SH-SY5Y (cell line): ENCODE measurements around the gene FXYD3.

Source experiments
- GATA2 ChIP-seq: IDR thresholded peaks from 2 replicates; pipeline ENCODE4 v1.6.1; 2011; ENCODE audit warnings: mild to moderate bottlenecking, low read depth, low read length
- GATA3 ChIP-seq: IDR thresholded peaks from 2 replicates; pipeline ENCODE4 v1.6.1; 2011; ENCODE audit warnings: low read depth, mild to moderate bottlenecking, low read length, moderate library complexity

Gene FXYD3

DNA sequence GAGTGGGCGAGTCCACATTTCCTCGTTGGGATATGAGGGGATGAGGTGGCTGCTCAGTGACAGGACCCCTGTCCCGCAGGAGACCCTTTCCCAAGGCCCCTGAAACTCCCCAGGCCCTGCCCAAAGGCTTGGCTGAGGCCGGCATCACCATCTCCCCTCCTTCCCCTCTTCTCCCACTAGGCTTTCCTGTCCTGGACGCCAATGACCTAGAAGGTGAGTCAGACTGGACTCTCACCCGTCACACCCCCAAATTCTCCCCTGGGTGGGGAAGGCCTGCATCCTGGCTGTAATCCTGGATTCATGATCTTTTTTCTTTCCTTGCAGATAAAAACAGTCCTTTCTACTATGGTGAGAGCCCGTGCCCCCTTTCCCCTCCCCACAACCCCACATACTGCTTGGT lies 5.3 kb downstream of the FXYD3 start:
- no peak for TF ChIP-seq GATA3
- no peak for TF ChIP-seq GATA2

DNA sequence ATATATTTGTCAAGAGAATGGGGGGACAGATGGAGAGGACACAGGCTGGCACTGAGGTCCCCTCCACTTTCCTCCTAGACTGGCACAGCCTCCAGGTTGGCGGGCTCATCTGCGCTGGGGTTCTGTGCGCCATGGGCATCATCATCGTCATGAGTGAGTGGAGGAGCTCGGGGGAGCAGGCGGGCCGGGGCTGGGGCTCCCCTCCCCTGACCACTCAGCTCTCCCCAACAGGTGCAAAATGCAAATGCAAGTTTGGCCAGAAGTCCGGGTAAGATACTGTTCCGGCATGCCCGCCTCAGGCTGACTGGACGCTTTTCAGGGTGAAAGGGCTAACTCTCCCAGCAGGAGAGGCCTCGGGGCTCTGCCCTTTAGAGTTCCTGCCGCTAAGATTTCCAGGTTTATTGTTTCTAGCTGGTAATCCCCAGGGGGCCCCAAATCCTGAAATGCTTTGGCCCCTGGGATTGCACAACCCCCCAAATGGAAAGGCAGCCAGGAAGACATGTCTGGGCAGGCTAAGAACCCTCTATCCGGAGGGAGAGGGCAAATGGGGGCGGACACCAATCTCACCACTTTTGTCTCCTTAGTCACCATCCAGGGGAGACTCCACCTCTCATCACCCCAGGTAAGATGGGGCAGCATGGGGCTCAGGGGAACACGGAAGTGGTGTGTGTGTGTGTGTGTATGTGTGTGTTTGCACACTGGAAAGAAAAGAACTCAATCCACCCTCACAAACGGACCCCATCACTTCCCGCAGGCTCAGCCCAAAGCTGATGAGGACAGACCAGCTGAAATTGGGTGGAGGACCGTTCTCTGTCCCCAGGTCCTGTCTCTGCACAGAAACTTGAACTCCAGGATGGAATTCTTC lies 7.3 kb downstream of the FXYD3 start:
- TF ChIP-seq GATA3 (no peak), GATA2 (no peak)

DNA sequence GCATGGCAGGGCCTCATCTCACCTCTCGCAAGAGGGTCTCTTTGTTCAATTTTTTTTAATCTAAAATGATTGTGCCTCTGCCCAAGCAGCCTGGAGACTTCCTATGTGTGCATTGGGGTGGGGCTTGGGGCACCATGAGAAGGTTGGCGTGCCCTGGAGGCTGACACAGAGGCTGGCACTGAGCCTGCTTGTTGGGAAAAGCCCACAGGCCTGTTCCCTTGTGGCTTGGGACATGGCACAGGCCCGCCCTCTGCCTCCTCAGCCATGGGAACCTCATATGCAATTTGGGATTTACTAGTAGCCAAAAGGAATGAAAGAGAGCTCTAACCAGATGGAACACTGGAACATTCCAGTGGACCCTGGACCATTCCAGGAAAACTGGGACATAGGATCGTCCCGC lies 8.0 kb downstream of the FXYD3 start:
- TF ChIP-seq GATA2 = no peak
- TF ChIP-seq GATA3 = no peak

DNA sequence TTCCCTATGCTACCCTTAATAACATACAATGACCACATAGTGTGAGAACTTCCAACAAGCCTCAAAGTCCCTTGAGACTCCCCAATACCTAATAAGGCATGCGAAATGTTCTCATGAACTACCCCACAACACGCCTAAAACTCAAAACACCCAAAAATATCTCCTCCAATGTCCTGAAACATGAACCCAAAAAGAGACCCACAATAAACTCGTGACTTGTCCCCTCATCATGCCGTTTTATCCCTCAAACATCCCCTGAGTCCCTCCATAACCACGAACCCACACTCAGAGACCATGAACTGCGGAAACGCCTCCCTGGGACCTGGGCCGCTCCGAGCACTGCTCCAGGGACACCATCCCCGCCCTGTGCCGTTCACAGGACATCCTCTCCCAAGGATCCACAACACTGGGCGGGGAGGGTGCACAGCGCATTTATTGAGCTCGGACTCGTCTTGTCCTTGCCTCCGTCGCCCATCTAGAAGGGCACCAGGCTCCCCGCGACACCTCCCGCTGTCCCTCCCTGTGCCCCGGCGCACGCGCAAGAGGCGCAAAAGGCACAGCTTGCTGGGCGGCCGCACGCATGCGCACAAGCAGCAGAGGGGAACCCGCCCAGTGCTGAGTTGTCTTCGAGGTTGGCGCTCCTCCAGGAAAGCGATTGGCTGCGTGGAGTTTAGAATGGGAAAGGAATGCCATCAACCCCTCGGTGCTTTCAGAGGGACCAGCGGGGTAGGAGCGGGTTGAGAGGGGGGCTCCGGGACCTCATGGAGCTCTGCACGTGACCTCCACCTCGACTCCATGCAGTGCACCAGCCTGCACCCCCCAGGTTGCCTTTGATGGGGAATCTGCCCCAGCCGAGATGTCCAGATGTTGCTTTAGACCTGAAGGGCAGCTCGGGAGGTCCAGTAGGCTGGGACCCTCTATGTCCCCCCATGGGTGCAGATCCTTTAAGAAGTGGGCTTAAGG lies 8.8 kb downstream of the FXYD3 start:
- TF ChIP-seq GATA3 = no peak
- TF ChIP-seq GATA2 = no peak

DNA sequence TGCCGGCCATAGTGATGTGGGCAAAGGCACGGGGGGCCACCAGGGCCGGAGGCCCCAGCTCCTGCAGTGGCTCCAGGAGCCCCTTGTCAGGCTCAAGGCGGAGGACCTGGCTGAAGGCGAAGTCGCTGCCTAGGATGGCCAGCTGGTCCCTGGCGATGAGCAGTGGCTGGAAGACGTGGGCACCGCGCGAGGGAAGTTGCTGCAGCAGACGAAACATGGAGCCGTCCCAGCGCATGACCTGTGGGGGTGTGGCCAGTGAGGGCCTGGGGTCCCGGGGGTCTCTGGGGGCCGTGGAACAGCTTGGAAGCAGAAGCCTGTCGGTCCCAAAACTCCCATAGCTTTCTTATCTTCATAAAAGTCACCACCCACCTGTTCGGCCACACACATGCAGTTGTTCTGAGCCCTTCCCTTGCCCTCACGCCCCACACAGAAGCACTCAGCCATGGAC lies 9.7 kb downstream of the FXYD3 start:
- TF ChIP-seq GATA2 = no peak
- TF ChIP-seq GATA3 = no peak

DNA sequence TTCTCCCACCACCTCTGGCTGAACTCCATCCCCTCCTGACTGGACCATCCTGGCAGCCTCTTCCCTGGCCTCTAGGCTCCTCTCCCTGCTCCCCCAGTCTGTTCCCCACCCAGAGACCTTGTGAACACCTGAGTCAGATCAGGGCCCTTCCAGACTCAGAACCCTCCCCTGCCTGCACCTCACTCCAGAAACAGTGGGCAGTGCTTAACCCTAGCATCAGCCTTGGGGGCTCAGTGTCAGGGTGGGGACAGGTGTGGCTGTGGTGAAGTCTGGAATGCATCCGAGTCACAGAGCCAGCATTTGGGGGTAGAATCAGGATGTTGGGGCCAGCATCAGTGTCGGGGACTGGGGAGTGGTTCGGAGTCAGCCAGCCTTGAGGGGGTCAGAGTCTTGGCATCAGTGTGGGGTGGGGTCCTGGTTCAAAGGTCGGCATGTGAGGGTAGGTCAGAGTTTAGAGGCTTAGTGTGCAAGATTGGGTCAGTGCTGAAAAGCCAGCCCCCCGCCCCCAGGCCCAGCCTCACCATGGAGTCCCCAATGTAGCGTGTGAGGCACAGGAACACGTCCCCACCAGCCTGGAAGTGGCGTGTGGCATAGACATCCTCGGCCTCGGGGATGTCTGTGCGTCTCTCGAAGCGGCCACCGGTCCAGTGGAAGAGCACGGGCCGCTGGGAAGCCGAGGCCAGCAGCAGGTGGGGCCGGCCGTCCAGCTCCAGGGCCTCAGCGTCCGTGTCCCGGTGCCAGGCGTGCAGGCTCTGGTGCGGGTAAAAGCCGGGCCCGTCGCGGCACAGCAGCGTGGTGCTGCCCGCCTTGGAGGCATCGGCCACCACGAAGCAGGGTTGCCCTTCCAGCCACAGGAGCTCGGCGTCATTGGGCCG lies 10.4 kb downstream of the FXYD3 start:
- TF ChIP-seq GATA2 (no peak), GATA3 (no peak)

DNA sequence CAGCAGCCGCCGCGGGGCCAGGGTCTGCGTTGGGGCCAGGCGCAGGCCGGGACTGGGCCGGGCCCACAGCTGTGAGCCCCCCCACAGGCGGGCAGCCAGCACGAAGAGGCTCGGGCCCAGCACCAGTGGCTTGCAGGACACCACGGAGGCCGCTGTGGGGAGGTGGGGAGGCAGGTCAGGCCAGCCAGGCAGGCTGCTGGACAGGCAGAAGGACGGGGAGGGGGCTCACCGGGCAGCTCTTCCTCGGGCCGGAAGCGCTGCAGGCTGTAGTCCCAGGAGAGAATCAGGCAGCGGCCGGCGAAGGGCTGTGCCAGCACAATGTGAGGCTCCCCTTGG lies 11.0 kb downstream of the FXYD3 start:
- TF ChIP-seq GATA2 = no peak
- no peak for TF ChIP-seq GATA3

DNA sequence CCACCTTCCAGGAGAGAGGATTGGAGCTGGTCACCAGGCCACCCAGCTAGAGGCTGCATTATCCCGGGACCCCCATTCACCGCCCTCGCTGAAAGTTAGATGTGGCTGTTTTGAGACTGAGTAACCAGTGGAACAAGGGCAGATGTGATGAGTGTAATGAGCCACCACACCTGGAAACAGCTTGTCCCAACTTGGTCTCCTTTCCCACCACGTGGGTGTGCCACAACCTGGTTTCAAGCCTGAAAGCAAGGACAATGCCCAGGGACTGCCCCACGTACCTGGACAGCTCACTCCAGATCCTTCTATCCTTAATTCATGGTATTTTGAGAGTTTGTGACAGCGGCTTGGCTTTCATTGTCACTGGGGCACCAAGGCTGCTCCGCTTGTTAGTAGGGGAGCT lies 12.2 kb downstream of the FXYD3 start:
- TF ChIP-seq GATA2 (no peak), GATA3 (no peak)

DNA sequence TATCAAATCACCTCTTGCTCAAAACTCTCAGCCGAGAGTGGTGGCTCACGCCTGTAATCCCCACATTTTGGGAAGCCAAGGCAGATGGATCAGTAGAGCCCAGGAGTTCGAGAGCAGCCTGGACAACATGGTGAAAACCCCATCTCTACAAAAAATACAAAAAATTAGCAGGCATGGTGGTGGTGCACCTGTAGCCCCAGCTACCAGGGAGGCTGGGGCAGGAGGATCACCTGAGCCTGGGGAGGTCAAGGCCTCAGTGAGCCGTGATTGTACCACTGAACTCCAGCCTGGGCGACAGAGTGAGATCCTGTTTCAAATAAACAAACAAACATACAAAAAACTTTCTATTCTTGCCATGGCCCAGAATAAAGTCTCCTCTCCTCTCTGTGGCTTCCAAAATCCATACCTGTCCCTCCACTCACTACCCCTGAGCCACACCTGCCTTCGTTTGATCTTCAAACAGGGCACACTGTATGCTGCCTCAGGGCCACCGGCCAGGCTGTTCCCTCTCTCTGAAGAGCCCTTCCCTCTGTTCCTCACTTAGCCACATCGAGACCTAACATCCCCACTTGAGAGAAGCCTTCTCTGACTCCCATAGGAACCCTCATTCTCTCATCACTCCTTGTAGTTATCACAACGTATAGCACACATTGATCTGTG lies 12.9 kb downstream of the FXYD3 start:
- TF ChIP-seq GATA2 (no peak), GATA3 (no peak)

DNA sequence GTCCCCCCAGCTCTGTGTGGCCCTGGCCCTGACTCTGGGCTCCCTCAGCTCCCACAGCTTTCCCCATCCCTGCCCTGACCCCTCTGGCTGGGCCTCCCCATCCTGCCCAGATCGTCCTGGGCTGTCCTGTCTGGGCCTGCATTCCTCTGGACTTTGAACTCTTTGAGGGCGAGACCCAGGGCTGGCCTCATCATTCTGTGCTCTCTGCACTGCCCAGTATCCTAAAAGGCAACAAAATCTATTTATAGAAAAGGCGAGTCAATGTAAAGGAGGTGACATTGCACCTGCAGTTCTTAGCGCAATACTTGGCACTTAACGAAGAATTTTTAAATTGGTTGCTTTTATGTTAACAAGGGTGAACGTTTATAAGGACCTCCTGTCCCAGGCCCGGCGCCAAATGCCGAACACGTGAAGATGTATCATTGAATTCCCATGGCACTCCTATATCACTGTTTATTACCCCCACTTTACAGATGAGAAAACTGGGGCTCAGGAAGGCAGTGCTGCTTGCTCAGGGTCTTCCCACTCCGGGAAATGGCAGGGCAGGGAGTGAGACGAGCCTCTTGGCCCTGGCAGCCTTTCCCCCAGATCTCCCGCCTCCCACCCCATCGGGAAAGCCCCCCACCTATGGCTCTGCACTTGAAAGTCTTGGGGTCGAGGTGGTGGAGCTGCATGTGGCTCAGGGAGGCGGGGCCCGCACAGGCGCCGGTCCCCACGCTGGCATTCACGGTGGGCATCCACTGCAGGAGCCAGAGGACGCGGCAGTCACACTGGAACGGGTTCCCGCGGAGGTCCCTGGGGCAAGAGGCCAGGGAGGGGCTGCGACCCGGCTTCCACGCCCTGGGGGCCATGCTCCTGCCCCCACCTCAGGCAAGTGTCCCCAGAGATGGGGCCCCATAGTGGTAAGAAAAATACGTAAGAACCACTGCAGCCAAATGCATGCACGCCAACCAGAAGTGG lies 15.4 kb downstream of the FXYD3 start:
- TF ChIP-seq GATA2 (no peak), GATA3 (no peak)

DNA sequence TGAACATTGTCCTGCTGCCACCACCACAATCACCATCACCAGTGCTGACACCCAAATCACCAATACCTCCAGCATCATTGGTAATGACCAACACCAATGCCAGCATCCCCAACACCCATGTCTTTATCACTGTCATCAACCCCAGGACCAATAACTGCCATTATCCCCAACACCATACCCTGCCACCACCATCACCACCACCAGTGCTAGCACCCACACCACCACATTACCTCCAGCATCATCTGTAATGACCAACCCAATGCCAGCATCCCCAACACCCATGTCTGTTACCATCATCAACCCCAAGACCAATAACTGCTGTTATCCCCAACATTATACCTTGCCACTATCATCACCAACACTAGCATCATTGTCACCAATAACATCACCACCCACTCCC lies 16.6 kb downstream of the FXYD3 start:
- TF ChIP-seq GATA3 = no peak
- no peak for TF ChIP-seq GATA2

DNA sequence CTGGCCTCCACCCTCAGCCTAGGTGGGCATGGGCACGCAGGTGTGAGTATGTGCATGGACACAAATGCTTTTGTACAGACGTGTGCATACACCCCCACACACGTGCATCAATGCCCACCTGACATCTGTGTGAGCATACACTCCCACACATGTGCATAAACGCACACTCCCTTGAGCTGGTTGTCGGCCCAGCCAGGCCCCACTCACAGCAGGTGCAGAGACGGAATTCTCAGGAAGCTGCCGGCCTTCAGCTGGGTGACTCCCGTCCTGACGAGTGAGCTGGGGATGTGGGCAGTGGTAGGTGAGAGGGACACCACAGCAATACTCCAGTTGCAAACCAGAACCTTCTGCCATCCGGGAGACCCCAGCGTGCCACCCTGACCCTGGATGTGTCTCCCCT lies 18.2 kb downstream of the FXYD3 start:
- no peak for TF ChIP-seq GATA2
- no peak for TF ChIP-seq GATA3

DNA sequence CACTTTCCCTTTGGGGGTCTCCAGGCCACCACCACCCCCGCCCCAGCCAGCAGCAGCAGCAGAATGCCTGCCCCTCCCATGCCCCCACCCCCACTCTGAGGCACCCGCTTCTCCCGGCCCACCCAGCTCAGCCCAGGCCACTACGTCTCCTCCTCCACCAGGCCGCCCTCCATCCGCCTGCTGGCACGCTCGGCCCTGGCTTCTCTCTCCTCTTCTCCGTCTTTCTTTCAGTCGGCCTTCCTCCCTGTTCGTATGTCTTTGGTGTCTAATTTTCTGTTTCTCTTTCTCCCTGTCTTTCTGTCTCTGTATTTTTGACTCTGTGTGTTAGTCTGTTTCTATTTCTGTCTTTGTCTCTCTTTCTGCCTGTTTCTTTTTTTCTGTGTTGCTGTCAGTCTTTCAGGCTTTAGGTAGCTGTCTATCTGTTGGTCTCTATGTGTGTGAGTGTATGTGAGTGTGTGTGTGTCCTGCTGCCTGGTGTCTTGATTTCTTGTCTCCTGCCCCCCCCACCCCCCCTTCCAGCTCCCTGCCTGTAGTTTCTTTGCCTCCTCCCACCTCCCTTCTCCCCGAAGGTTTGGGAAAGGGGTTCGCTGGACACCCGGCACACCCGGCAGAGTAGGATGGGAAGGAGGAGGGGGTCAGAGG lies 19.1 kb downstream of the FXYD3 start, which contains the start of gene LGI4:
LGI4 (minus strand) TSS at position 459 of the 642 bp plus-strand sequence; CDS start at position 80, 379 bp downstream.
- TF ChIP-seq GATA2 (no peak), GATA3 (no peak)
